Left forelimb (tissue), 1 donor: ENCODE data around the gene DNAJB14.
A peak's percentile ranks its signal among the peaks of the same experiment; 100 is the strongest.

Source experiments
- DNase-seq: peaks from one replicate; pipeline ENCODE4 v3.0.0-alpha.2; 2018; ENCODE audit warnings: low spot score

Gene DNAJB14

DNA sequence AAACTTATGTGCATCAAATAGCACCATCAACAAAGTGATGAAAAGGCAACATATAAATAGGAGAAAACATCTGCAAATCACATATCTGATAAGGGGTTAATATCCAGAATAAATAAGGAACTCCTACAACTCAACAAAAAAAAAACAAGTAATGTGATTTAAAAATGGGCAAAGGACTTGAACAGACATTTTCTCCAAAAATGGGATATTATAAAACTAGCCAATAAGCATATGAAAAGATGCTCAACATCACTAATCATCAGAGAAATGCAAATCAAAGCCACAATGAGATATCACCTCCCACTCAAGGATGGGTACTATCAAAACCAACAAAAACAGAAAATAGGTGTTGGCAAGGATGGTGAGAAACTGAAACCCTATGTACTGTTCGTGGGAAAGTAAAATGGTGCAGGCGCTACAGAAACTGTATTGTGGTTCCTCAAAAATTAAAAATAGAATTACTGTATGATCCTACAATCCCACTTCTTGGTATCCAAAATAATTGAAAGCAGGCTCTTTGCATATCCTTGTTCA is 2.4 kb downstream of the DNAJB14 start:
- DNase-seq, result no peak

DNA sequence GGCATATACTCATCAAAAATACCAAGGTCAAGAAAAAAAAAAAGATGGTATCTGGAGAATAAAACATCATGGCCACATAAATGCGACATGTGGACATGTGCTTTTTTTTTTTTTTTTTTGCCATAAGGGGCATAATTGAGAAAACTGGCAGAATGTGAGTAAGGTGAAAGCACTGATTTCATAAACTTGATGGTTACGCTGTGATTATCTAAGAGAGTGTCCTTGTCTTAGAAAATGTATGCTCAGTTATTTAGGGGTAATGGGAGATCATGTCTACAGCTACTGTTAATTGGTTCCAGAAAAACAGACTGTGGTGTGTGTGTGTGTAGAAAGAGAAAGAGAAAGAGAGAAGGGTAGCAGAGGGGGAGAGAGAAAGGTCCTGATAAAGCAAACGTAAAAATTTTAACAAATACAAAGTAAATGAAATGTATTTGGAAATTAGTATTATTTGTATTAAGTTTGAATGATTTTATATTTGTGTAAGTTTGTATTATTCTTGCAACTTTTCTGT is 8.1 kb downstream of the DNAJB14 start:
- DNase-seq, result no peak

DNA sequence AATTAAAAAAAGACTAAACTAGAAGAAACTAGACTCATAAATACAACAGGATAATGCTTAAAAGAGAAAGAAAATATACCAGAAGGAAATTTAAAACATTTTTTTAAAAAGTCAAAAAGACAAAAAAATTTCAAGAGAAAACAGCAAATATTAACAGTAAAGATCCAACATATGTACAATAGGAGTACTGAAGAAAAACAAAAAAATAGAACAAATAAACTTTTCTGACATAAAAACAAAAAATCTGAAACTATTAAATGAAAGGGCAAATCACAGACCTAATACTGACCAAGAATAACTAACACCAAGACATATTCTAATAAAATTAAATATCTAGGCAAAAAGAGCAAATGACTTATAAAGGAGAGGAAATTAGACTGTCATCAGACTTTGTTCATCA is 11.5 kb downstream of the DNAJB14 start:
- no peak for DNase-seq

DNA sequence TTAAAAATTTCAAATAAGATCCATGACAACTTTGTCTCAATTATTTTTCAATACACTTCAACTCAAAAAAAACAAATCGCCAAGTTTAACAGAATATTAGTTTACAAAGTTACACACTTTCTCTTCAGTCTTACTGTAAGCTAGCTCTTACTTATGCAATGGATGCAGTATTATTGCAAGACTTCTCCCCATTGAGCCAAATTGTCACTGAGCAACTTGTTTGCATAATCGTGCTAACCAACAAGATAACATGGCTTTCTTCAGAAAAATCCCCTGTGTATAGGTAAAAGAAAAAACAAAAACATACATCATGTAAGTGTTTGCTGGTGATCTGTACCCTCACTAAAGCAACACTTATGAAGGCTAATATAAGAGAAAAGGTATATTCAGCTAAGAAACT is 18.9 kb downstream of the DNAJB14 start:
- DNase-seq, result no peak

DNA sequence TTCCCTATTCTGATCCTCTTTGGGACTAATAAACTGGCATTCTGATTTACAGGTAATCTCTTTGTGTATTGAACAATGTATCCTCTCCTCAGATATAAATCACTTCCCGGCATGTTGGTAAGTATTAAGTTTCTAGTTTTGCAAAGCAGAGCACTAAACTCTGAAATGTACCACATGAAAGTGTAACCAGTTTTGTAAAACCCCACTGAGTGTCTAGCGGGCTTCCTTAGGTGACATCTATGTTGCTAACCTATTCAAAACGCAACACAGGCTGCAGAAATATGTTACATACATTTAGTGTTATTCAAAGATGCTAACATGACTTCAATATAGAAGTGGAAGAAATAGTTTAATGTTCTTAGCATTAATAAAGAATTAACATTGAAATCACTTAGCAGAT is 25.2 kb downstream of the DNAJB14 start:
- DNase-seq, result no peak

DNA sequence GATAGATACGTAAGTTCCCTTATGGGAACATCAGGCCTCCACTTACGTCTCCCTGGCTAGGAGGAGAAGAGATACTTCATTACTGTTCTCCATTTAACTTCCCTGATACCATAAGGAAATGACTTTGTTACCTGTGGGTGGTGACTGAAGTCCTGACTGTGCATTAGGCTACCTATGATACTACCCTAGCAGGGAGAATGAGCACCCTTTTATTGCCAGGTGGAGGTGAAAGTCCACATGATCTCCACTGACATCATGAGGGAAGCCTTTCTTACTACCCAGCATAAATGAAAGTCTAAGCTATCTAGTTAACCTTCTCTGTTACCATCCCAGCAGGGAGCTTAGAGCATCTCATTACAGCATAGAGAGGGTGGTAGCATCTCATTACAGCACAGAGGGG is 27.8 kb downstream of the DNAJB14 start:
- DNase-seq, result no peak

DNA sequence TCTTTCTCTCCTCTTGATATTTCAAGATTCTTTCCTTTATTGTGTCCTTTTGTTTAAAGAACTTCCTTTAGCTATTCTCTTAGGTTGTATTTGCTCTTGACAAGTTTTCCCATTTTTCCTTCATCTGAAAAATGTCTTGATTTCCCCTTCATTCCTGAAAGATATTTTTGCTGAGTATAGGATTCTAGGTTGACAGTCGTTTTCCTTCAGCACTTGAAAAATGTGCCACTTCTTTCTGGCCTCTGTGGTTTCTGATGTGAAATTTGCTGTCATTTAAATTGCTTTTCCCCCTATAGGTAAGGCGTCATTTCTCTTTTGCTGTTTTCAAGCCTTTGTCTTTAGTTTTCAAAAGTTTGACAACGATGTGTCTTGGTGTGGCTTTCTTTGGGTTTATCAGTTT is 28.8 kb downstream of the DNAJB14 start:
- no peak for DNase-seq

DNA sequence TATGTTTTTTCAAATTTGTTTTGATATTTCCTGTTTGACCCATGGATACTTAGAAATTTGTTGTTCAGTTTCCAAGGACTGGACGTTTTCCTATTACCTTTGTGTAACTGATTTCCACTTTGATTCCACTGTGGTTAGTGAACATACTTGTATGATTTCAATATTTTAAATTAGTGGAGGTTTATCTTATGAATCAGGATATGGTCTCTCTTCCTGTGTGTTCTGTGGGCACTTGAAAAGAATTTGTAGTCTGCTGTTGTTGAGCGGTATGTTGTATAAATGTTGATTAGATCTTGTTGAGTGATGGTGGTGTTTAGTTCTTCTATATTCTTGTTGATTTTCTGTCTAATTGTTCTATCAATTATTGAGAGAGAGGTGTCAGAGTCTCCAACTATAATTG is 31.0 kb downstream of the DNAJB14 start:
- no peak for DNase-seq

DNA sequence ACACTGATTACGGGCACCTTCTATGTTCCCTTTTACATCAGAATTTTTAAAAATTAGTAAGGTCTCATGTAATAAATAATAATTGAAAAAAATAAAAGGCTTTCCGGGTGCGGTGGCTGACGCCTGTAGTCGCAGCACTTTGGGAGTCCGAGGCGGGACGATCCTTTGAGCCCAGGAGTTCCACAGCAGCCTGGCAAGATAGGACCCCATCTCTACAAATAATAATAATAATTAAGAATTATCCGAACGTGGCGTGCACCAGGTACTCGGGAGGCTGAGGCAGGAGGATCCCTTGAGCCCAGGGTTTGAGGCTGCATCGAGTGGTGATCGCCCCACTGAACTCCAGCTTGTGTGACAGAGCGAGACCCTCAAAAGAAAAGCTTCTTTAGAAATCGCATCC is 51.4 kb downstream of the DNAJB14 start:
- no peak for DNase-seq

DNA sequence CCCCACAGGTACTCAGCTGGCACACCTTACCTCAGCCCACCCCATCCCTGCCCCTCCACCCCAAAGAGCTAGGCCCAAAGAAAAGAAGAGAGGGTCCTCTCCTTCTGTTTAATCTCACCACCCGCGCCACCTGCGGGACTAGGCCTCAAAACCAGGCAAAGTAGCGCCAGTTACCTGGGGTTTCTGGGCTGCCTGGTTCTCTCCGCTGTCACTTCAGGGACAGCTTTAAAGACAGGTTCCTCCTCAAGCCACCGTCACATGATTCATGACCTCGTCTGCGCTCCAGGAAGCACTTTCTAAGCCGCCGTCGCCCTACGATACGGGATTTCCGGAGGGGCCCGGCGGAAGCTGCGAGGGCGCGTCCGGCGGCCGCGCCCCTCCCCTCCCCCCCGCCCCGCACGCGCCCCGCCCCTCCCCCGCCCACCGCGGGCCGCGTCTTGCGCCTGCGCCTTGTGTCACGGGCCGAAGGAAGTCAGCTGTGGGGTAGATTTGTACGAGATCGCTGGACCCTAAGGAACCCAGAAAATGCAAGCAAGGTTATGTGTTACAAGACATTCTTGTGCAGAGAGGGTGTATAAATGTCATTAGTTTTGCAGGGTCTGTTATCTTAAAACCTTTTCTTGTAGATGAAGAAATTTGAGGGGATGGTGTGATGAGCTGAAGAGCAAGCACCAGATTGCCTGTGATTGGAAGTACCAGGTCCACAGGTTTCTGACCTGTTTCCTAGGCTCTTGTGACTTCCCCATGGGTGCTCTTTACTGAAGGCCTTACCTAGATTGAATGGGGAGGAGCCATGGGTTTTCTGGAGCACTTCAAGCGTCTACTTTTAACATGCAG is 52.0 kb downstream of the DNAJB14 start, which contains the start of gene LAMTOR3:
Gene LAMTOR3 (minus strand): TSS at position 267 of the 837 bp plus-strand sequence. CDS start 464 bp downstream, outside the sequence.
- peak; percentile 94 for DNase-seq

DNA sequence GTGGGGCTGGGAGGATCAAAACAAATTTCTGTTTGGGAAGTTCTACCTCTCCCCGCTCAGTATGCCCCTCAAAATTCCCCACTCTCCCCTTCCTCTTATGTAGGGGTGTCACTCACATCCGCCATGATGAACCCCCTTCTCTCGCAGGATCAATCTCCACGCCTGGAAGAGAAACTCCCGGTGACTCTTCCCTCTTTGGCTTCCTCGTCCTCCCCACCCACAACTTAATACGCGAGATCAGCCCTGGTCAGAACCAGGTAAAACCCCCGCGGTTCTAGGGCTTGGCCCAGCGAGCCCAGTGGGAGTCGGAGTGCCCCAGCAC is 52.6 kb downstream of the DNAJB14 start:
- DNase-seq, result no peak

DNA sequence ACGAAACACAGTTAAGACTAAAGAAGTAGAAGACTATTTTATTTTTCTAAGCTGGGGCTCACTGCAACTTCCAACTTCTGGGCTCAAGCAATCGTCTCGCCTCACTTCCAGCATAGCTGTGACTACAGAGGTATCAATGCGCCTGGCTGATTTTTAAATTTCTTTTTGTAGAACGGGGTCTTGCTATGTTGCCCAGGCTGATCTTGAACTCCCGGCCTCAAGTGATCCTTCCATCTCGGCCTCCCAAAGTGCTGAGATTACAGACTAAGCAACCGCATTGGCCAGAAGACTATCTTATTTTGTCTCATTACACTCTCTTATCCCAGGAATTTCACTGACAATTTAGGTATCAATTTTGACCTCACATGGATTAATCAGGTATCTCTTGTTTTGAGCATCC is 53.4 kb downstream of the DNAJB14 start:
- no peak for DNase-seq

DNA sequence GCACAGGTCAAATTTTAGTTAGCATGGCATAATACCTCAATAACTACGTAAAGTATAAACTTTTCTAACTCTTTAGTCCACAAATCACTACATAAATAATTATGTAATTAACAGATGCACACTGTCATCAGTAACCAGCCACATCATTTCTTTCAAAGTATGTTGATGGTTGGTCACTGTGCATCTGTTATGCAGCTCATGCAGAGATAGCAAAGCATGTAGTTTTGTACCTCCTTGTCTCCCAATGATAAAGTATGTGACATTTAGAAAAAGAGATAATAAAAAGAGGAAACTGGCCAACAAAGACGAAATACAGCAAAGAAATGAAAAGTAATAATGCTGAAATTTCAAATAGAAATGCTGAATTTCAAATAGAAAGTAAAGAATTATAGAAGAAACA is 55.1 kb downstream of the DNAJB14 start:
- DNase-seq, result no peak

DNA sequence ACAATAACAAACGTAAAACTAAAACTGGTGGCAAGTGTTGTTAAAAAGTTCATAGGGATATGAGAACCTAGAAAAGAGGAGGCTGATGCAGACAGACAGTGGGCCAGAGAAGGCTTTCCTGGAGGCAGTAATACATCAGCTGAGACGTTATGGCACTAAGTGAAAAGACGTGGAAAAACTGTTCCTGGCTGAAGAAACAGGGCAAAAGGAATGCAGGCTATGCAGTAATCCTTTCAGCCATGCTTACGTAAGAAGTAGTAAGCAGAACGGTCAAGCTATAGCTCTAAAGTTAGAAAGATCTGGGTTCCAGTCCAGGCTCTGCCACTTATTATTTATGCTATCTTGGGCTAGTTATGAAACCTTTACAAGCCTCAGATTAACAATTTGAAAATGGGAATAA is 58.6 kb downstream of the DNAJB14 start:
- DNase-seq, result no peak

DNA sequence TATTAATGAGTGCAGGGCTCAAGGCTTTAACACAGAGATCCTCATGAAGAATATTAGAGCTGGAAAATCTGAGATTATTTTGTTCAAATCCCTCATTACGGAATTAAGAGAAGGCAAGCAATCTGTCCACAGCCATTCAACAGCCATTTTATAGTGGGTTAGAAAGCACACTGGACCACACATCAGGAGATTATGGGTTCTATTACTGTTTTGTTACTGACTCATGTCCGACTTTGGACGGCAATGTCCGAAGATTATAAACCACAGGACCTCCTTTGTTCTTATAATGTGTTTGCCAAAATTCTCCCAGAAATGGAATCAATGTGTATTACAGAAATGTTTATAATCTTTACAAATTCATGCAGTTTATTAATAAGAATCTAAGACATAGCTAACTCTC is 60.3 kb downstream of the DNAJB14 start:
- DNase-seq, result no peak

DNA sequence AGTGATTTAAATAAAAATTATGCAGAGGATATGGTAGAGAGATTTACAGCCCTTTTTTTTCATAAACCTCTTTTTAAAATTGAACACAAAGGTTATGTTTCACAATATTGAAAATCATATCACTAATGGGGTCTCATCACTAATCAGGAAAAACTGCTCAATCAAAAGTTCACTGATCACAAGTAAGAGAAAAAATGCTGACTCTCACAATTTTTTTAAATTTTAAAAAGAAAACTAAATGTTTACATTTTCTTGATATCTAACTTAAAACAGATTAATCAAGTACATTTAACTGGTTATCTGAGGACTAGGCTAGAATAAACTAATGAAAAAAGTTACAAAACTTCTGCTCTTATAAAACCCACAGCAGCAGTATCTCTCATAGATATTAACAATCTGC is 60.7 kb downstream of the DNAJB14 start:
- DNase-seq, result no peak

DNA sequence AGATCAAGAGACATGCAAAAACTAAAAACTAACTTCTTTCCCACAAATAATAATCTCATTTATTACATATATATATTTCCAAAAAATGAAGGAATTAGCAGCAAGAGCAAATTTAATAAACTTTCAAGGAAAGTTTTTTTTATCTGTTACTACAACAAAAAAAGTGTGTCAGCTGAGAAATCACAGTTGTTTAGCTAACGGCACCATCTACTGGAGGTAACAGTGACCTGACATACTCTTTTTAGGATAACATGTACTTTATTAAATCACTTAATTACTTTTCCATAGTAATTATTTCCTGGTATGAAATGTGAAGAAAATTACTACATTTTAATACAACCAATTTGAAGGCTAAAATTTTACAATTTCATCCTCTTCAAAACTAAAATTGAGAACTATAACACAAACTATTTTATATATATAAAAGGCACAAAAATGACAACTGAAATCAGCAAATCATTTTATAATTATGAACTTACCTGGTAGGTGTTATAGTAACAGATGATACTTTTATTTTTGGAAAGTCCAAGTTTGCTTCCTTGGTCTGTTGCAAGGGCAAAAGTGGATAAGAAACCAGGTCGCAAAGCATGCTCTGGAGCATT is 61.3 kb downstream of the DNAJB14 start:
- no peak for DNase-seq

DNA sequence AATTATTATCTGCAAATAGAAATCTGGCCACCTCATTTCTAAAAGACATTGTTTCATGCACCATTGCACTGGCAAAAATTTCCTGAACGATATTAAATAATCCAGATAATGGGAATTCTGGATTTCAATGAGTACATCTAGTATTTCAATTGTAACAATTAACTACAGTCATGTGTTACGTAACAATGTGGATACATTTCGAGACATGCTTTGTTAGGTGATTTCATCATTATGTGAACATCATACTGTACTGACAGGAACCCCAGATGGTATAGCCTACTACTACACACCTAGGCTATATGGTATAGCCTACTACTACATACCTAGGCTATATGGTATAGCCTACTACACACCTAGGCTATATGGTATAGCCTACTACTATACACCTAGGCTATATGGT is 67.0 kb downstream of the DNAJB14 start:
- no peak for DNase-seq

DNA sequence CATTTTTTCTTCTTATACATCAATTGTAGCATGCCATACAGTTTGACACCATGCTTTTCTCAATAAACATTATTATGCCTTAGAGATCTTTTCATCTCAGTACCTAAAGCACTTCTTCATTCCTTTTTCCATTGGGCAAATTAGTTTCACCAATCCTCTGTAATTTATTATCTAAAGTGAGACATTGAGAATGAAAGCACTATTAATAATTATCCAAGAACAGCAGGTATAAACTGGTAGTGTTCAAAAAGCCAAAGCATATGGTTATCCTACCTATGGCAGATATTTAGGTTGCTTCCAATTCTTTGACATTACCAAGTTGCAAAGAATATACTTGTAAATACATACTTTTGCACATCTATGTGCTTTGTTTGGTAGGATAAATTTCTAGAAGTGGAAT is 67.8 kb downstream of the DNAJB14 start:
- DNase-seq, result no peak

DNA sequence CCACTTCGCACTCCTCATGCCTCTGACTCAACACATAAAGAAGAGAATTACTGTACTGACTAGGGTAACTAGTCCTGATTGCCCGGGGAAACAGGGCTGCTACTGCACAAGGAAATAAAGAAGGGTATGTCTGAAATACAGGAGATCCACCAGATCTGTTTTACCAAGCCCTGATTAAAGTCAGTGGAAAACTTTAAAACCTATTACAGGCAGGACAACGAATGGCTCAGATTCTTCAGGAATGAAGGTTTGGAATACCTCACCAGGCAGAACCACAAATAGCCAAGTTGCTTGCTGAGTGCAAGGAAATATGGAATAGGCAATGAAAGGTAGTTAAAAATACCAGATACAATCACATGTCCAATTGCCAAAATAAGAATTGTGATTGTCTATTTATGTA is 69.5 kb downstream of the DNAJB14 start:
- DNase-seq, result no peak

DNA sequence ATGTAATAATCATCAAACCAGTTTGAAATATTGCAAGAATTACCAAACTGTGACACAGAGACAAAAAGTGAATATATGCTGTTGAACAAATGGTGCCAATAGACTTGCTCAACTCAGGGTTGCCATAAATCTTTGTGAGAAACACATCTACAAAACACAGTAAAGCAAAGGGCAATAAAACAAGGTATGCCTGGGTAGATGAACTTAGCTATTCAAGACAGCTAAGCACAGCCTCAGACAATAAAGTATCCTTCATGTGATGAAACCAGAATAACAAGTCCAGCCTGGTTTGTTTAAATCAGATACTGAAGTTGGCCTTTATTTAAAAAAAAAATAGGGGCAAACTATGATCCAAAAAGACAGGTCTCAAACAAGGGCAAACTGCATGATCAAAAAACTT is 71.3 kb downstream of the DNAJB14 start:
- DNase-seq, result no peak

DNA sequence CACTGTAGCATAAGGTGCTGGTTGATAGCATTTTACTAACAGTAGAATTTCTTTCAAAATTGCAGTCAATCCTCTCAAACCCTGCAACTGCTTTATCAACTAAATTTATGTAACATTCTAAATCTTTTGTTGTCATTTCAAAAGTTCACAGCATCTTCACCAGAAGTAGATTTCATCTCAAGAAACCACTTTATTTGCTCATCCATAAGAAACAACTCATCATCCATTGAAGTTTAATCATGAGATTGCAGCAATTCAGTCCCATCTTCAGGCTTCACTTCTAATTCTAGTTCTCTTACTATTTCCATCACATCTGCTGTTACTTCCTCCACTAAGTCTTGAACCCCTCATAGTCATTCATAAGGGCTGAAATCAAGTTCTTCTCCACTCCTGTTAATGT is 73.8 kb downstream of the DNAJB14 start:
- no peak for DNase-seq

DNA sequence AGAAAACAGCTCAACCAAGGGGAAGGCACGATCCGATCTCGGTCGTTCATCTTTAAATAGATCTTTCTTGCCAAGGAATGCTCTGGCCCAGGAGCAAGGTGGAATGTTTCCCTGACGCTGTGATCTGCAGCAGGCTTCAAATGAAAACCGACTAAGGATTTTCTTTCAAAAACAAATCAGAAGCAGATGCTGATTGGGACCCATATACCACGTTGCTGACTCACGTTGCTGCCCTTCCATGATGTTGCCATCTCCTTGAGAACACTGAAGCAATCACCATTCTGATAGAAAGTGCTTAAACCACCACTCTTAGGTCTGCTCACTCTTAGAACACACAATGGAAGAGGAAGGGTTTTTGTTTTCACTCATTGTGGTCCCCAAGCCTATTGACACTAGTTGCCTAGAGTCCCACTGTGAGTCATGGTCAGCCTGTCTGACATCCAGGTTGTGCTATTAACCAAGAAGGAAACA is 78.3 kb downstream of the DNAJB14 start:
- no peak for DNase-seq
